ENCODE data around the gene CNTNAP5.

- TF ChIP-seq CTCF (IDR thresholded peaks at IDR 0.05 in 4 of 5, conservative IDR thresholded peaks at IDR 0.05 in 1 of 5): no peak
- no peak for TF ChIP-seq POLR2A (IDR thresholded peaks at IDR 0.05)
Measured at GRCh38 chr2:124805060-124805459, 780.0 kb downstream of the CNTNAP5 start.

All from gastrocnemius medialis (tissue), 4 donors.